ENCODE data around the gene NEK9.

- TF ChIP-seq EZH2 (IDR thresholded peaks at IDR 0.05; ENCODE audit: insufficient read depth, poor library complexity, severe bottlenecking) (no peak), EZH2phosphoT487 (IDR thresholded peaks at IDR 0.05; ENCODE audit: insufficient read depth, low read depth) (no peak)
Measured at GRCh38 chr14:75158843-75159614, 32.2 kb upstream of the NEK9 start.

Data from GM23248 (cell line).